GM19455 (cell line): ENCODE measurements around the gene TAMM41.
"Not testable (repeated sequence)": the region's sequence is repeated elsewhere in the genome, so short reads cannot be mapped to it uniquely, and the experiment has no call there.

Experiments
- ATAC-seq: cut with Tn5 transposase; IDR thresholded peaks from one replicate; pipeline ENCODE4 v1.9.1; 2021; ENCODE audit not compliant: unreplicated experiment

The TAMM41 gene

DNA sequence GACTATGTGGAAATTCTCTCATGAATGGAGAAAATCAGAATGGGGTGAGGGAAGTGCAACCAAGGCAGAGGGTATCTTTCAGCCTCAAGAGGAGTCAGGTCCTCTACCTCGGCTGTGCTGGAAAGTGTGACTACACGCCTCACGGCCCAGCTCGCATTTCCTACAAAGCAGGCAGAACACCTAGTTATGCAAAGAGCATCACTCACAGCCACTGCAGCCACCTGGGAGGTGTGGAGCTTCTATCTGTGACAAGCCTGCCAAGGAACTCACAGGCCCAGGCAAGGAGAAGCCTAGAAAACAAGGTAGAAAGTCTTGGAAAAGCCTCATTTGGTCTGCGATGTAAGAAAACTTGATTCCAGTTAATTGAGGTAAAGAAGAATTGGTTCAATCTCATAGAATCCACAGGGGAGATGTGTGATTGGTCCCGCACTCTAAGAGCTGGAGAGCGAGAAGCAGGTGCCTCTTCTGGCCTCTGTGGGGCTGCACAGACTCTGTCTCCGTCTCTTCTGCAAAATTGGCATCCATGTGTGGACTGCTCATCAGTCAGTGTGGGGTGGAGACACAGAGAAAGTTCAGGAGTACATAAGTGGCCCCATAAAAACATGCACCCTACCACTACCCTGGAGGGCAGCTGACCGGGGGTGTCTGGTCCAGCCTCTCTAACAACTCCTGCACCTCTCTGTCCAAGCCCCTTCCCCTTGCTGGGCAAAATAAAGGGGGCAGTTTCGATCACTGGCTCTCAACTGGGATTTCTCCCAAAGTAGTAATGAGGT, 76.8 kb downstream of the TAMM41 start:
- no peak for ATAC-seq

DNA sequence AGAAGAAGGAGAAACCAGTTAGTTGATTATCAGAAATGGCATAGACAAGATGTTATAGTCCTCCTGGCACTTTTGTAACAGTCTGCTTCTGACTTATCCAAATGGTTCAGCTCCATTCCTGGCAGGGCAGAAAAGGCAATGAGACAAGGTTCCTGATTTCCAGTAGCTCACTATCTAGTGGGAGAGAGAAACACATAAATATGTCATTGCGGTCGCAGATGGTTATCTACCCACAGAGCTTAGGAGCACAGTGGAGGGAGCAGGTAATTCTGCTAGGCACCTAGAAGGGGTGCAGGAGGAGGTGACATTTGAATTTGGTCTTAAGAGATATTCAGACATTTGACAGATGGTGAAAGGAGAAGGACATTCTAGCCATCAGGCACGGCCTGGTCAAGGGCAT, 78.1 kb downstream of the TAMM41 start:
- no peak for ATAC-seq

DNA sequence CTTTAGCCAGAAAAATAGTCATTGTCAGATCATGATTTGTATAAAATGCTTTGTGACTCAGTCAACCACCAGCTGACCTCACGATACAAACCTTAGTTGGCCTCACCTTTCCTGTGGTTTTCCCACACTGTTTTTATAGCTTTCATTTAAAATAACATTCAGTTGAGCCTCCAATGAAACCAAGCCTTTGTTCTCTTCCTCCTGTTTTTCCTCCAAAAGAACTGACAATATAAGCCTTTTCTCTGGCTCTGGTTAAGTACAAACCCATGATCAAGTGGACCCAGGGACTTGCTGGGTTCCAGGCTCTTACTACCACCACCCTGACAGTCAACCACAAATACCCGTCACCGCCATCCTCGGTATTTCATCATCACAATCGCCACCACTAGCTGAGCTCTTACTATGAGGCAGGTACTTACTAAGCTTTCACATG, 81.7 kb downstream of the TAMM41 start:
- no peak for ATAC-seq

DNA sequence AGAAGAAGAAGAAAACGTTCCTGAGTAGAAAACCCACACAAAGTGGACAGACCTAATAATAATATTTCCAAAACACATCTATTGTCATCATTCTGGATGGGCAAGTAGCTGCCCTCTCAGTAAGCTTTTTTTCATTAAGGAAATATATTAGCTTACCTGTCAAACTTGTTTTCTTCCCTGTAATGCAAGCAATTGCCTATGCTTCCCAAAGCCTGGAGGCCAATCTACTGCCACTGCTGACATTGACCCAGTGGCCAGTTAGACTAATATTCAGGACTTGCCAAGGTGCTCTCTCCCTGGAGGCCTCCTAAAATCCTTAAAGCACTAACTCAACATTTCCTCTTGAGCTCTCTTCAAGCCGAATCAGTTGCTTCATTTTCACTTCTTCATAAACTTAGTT, 86.7 kb downstream of the TAMM41 start:
- no peak for ATAC-seq

DNA sequence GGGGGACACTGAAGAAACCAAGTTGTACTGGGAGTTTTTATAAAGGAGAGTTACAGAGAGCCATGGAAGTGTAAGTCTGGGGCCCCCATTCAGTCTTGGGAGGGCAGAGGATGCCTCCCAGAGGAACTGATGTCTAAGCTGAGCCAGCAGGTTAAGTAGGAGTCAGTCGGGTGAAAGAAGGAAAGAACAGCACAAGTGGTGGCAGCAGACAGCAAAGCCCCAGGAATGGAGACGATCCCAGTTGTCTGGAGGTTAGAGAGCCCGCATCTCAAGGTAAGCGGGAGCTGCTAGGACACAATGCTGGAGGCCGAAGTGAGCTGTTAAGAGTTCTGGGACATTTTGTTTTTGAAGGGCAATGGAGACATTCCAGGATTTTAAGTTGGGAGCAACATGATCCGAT, 88.8 kb downstream of the TAMM41 start:
- ATAC-seq, result no peak

DNA sequence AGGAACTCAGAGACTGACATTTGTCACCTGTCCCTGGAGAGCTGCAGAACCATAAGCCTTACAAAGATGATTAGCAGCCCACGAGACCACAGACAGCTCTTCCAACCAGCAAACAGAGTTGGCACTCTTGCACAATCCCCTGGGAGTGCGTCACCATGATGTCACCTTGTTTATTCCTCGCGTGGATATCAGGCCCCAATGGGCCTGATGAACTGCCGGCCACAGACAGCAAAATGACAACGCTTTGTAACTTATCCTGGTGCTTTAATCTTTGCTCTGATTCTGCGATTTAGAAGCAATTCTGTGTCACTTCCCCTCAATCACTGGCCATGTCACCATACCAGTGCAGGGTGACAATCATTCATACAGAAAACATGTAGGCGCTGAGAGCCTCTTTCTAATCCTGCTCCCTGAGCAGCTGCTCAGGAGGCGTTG, 89.2 kb downstream of the TAMM41 start:
- no peak for ATAC-seq

DNA sequence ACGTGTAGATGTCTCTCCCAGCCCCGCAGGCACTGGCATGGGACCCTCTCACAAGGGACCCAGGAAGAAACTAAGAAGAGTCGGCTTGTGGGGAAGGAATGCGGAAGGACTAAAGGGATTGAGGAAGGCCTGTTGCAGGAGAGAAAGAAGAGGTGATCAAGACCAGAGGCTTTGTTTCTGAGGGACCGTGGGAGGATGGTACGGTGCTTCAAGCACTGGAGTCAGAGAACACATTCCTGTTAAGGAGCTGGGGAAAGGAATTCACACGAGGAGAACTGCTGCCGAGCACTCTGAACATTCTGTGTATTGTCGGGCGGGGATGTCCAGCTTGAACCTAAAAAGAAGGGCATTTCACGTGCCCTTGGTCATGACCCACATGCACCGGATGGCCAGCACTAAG, 91.4 kb downstream of the TAMM41 start:
- ATAC-seq, result no peak

DNA sequence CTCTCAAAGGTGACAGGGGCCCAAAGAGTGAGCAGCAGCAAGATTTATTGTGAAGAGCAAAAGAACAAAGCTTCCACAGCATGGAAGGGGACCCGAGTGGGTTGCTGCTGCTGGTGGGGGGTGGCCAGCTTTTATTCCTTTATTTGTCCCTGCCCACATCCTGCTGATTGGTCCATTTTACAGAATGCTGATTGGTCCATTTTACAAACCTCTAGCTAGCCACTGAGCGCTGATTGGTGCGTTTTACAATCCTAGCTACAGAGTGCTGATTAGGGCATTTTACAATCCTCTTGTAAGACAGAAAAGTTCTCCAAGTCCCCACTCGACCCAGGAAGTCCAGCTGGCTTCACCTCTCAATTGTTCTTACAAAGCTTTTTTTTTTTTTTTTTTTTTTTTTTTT, 94.4 kb downstream of the TAMM41 start:
- ATAC-seq, result not testable (repeated sequence)

DNA sequence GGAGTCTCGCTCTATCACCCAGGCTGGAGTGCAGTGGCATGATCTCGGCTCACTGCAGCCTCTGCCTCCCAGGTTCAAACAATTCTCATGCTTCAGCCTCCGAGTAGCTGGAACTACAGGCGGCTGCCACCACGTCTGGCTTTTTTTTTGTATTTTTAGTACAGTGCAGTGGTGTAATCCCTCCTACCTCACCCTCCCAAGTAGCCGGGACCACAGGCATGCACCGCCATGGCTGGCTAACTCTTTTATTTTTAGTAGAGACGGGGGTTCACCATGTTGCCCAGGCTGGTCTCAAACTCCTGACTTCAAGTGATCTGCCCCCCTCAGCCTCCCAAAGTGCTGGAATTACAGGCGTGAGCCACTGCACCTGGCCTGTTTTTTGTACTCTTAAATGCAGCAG, 98.4 kb downstream of the TAMM41 start:
- ATAC-seq, result not testable (repeated sequence)
